Central memory CD4-positive, alpha-beta T cell (primary cell): Measurements from ENCODE around the gene GLDC.
"Not testable (repeated sequence)": the region's sequence is repeated elsewhere in the genome, so short reads cannot be mapped to it uniquely, and the experiment has no call there.

Source experiments
- DNase-seq: peaks from one replicate; pipeline ENCODE4 v3.0.0; 2022
- total RNA-seq, 3 experiments: gene quantifications; one replicate each; lab custom pipeline; 2026; lab: John Stamatoyannopoulos, UW

The GLDC gene
- total RNA-seq: 0 to 1.4 (median 0.05) reads per million in 3 experiments

- peak; percentile 24 for DNase-seq
Measured at GRCh38 chr9:6645355-6646292, at the start of gene GLDC. TSS of gene GLDC (minus strand) at chr9:6645729. CDS start at chr9:6645499, 230 bp downstream.

- DNase-seq: no peak
Measured at GRCh38 chr9:6692881-6693361, 47.4 kb upstream of the GLDC start.

GRCh38 chr9:6692433-6692832, 46.9 kb upstream of the GLDC start:
- DNase-seq: no peak

- not testable (repeated sequence) for DNase-seq
Measured at GRCh38 chr9:6690675-6691070, 45.1 kb upstream of the GLDC start.

- no peak for DNase-seq
Measured at GRCh38 chr9:6689893-6690674, 44.6 kb upstream of the GLDC start.

GRCh38 chr9:6687180-6687579, 41.7 kb upstream of the GLDC start:
- no peak for DNase-seq

- no peak for DNase-seq
Measured at GRCh38 chr9:6686396-6686795, 40.9 kb upstream of the GLDC start.

- DNase-seq: no peak
Measured at GRCh38 chr9:6681957-6682501, 36.5 kb upstream of the GLDC start.

- peak; percentile 93 for DNase-seq
Measured at GRCh38 chr9:6681147-6681956, 35.8 kb upstream of the GLDC start.

GRCh38 chr9:6680797-6681146, 35.2 kb upstream of the GLDC start:
- DNase-seq: no peak

- DNase-seq: no peak
Measured at GRCh38 chr9:6677803-6678202, 32.3 kb upstream of the GLDC start.

GRCh38 chr9:6676254-6676921, 30.9 kb upstream of the GLDC start:
- no peak for DNase-seq

- DNase-seq: no peak
Measured at GRCh38 chr9:6675268-6675667, 29.7 kb upstream of the GLDC start.

GRCh38 chr9:6673326-6674025, 27.9 kb upstream of the GLDC start:
- DNase-seq: no peak

GRCh38 chr9:6672118-6672517, 26.6 kb upstream of the GLDC start:
- no peak for DNase-seq

- no peak for DNase-seq
Measured at GRCh38 chr9:6671416-6671815, 25.9 kb upstream of the GLDC start.

- DNase-seq: no peak
Measured at GRCh38 chr9:6669881-6670280, 24.4 kb upstream of the GLDC start.

GRCh38 chr9:6667633-6668280, 22.2 kb upstream of the GLDC start:
- DNase-seq: no peak

GRCh38 chr9:6667080-6667479, 21.6 kb upstream of the GLDC start:
- no peak for DNase-seq

- DNase-seq: no peak
Measured at GRCh38 chr9:6665628-6666027, 20.1 kb upstream of the GLDC start.

- no peak for DNase-seq
Measured at GRCh38 chr9:6664204-6664680, 18.7 kb upstream of the GLDC start.
